ENCODE results near the gene SRRM1.
"Not testable (repeated sequence)": the region's sequence is repeated elsewhere in the genome, so short reads cannot be mapped to it uniquely, and the experiment has no call there.

Gene SRRM1

DNA sequence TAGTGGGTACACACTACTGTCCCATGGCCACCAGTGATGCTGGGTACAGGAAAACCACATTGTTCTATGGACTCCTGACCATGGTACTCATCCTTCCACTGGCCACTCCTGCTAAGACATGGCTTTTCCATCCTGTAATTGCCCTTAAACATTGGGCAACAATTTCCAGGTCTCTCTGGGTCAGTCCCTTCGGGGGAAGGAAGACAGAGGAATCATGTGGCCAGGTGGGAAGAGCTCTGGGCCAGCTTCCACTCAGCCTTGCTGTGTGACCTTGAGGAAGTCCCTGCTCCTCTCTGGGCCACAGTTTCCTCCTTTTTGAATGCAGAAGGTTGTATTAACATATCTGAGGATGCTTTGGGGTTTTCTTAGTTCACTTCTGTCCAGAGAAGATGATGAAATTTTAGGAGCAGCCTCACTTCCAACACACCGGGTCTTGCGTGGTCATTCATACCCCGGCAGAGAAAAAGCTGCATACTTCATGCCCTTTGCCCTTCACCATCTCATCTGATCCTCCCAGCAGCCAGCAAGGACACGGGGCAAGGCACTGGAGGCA lies 50.8 kb downstream of the SRRM1 start:
- DNase-seq = no peak

GRCh38 chr1:24694380-24694843 lies 51.3 kb downstream of the SRRM1 start:
- DNase-seq = no peak

DNA sequence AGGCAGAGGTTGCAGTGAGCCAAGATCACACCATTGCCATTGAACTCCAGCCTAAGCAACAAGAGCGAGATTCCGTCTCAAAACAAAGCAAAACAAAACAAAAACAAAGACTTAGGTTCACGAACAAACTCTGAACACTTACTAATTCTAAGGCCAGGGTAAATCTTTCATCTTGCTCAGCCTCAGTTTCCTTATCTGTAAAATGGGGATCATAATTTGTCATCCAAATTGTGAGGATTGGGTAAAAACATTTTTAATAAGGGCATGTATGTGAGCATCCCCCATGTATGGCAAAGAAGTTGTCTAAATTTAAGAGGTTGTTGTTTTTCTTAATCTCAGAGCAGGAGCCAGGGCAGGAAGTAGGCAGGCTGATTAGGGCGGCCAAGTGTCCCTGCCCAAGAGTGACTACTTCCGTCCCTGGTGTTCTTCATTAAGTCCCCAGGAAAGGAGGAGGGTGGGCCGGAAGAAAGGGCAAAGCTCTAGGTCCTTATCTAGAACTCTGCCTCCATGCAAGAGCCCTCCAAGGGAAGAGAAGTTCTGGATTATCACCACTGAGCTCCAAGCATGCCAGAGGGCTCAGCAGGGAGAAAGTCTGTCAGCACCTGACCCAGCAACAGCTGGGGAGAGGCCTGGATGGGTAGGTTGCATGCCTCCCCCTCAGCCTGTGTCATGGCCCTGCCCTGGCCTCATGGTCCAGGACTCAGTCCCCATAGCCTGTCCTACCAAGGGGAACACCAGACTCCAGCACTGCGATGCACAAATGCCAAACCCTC lies 52.3 kb downstream of the SRRM1 start:
- DNase-seq = no peak

- no peak for DNase-seq
Measured at GRCh38 chr1:24696041-24696755, 53.1 kb downstream of the SRRM1 start.

DNA sequence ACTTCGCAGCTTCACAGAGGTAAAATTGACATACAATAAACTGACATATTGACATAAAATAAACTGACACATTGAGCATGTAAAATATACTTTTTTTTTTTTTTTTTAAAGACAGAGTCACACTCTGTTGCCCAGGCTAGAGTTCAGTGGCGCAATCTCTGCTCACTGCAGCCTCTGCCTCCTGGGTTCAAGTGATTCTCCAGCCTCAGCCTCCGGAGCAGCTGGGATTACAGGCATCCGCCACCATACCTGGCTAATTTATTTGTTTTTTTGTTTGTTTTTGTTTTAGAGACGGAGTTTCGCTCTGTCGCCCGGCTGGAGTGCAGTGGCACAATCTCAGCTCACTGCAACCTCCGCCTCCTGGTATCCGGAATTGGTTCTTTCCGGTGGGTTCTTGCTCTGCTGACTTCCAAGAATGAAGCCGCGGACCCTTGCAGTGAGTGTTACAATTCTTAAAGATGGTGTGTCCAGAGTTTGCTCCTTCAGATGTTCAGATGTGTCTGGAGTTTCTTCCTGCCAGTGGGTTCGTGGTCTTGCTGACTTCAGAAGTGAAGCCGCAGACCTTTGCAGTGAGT lies 53.7 kb downstream of the SRRM1 start:
- DNase-seq = no peak

GRCh38 chr1:24697453-24698001 lies 54.4 kb downstream of the SRRM1 start:
- DNase-seq = not testable (repeated sequence)

GRCh38 chr1:24698326-24698725 lies 55.2 kb downstream of the SRRM1 start:
- DNase-seq = not testable (repeated sequence)

DNA sequence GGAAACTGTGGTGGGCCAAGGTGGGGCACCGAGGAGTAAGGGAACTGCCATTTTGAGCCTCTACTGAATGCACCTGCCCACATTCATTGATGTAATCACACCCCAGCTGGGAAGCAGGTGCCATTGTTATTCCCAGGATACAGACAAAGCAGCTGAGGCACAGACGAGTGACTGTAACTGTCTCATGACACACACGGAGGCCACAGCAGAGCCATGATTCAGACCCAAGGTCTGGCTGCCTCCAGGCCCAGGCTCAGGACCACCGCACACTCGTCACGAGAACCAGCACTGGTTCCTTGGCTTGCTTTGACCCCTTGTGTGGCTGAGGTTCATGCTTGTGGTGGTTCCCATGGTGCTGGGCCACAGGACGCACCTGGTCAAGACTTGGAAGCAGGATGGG lies 56.5 kb downstream of the SRRM1 start:
- DNase-seq = no peak

- no peak for DNase-seq
Measured at GRCh38 chr1:24702511-24703293, 59.6 kb downstream of the SRRM1 start.

- DNase-seq = no peak
Measured at GRCh38 chr1:24704411-24705259, 61.5 kb downstream of the SRRM1 start.

GRCh38 chr1:24705260-24706073 lies 62.4 kb downstream of the SRRM1 start:
- peak; percentile 70 for DNase-seq

- not testable (repeated sequence) for DNase-seq
Measured at GRCh38 chr1:24706074-24706389, 62.9 kb downstream of the SRRM1 start.

DNA sequence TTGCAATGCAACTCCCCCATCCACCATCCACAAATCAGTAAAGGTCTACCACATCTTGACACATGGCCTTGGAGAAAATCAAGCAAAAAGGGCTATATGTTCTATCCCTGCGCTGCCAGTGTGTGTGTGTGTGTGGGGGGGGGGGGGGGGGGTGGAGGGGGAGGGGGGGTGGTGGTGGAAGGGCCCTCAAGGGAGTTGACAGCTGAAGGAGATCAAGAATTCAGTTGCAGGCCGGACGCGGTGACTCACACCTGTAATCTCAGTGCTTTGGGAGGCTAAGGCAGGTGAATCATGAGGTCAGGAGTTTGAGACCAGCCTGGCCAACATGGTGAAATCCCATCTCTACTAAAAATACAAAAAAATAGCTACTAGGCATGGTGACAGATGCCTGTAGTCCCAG lies 64.6 kb downstream of the SRRM1 start:
- no peak for DNase-seq

DNA sequence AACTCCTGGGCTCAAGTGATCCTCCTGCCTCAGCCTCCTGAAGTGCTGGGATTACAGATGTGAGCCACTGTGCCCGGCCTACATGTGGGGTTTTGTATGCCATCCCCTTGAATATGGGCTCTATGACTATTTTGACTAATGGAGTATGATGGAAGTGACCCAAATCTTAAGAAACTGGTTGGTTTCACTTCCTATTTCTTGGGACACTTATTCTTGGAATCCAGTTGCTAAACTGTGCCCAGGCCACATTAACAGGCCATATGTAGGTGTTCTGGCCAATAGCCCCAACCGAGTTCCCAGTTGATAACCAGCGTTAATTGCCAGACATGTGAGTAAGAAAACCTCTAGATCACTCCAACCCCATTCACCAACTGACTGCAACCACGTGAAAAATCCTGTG lies 65.8 kb downstream of the SRRM1 start:
- DNase-seq = no peak

DNA sequence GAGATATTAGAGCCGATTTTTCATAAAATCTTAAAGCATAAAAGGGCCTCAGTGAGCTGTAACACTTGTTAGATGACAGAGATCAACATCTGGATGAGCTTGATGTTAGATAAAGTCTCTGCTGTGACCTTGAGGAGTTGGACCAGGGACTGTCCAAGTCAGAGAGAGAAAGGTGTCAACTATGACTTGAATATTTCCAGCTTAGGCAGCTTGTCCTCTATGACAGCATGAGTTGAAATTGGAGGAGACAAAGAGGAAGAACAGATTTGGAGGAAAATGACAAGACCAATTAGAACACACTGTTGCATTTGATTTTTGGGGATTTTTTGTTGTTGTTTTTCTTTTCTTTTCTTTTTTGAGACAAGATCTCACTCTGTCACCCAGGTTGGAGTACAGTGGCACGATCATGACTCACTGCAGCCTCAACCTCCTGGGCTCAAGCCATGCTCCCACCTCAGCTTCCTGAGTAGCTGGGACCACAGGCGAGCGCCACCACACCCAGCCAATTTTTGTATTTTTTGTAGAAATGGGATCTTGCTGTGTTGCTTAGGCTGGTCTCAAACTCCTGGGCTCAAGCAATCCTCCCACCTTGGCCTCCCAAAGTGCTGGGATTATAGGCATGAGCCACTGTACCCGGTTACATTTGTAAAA lies 66.8 kb downstream of the SRRM1 start:
- DNase-seq = no peak

GRCh38 chr1:24711329-24711728 lies 68.2 kb downstream of the SRRM1 start:
- DNase-seq = no peak

DNA sequence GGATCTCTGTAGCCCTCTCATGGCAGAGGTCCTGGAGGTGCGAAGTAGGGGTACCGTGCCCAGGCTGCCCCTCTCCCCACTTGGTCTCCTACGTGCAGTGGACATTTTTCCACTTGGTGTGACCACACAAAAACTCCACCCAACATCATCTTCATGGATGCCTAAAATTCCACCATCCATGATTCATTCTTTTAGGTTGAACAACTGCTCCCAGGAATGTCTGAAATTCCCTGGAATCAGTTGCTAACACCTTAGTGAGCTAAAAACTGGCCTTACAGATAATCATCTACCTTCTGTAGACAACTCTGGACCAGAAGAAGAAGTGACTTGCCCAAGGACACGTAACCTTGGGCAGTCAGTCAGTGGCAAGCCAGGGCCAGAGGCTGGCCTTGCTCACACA lies 70.1 kb downstream of the SRRM1 start:
- DNase-seq = no peak

GRCh38 chr1:24713736-24714135 lies 70.6 kb downstream of the SRRM1 start:
- no peak for DNase-seq

- no peak for DNase-seq
Measured at GRCh38 chr1:24714859-24715520, 71.9 kb downstream of the SRRM1 start.
